ENCODE measurements around the gene STAG1. TPM values are rescaled to one million over a fixed set of nuclear protein-coding genes. Genes with fewer than 3 reads are reported as not detected.

Gene STAG1
- polyA plus RNA-seq, 3 donors, result 7.2 to 10.0 (median 7.5) TPM

GRCh38 chr3:136637176-136637575 is 115.0 kb downstream of the STAG1 start:
- Mint-ChIP-seq H3K36me3 (peaks cover 1 to 3% of the 10 kb centered on the region in 2 donors), H3K9me3 (peaks cover 0 to 6% (median 0%) of the 10 kb centered on the region in 7 donors), H3K4me1 (no peaks in the 10 kb centered on the region), H3K27me3 (ENCODE audit: low read depth in 3 of 3) (no peaks in the 10 kb centered on the region), H3K27ac (no peak overlapping the region), H3K4me3 (no peak overlapping the region)
- no peaks in the 10 kb centered on the region for H3K27me3 ChIP-seq (ENCODE audit: control insufficient read depth in 2 of 2, insufficient read depth in 2 of 2, low read length in 2 of 2)
- H3K27ac ChIP-seq (ENCODE audit: low read depth in 1 of 2, low read length in 2 of 2), result no peak overlapping the region
- WGBS (ENCODE audit: insufficient coverage), result no CpG with 5 or more reads among the region's 2 CpGs
- intact Hi-C loops (cut with micrococcal nuclease), result no loop called here
- no peaks in the 10 kb centered on the region for H3K9me3 ChIP-seq (replicated peaks in 1 of 2; ENCODE audit: control insufficient read depth in 1 of 2, insufficient read depth in 1 of 2, low read length in 2 of 2)
- H2AFZ ChIP-seq (ENCODE audit: insufficient read depth, low read depth, low read length, poor library complexity, severe bottlenecking), result no peak overlapping the region
- no peak overlapping the region for H3K9ac ChIP-seq (ENCODE audit: insufficient read depth, low read length, poor library complexity, severe bottlenecking)
- H4K20me1 ChIP-seq (ENCODE audit: insufficient read depth, low read length), result peaks cover 16% of the 10 kb centered on the region
- no peak for DNase-seq
- no peak overlapping the region for H3K4me2 ChIP-seq (replicated peaks; ENCODE audit: extremely low read depth, low read length, poor library complexity, severe bottlenecking)
- no peak for TF ChIP-seq CTCF (IDR thresholded peaks at IDR 0.05)
- no peaks in the 10 kb centered on the region for H3K36me3 ChIP-seq (replicated peaks in 1 of 2; ENCODE audit: control insufficient read depth in 1 of 2, insufficient read depth in 2 of 2, low read length in 2 of 2)
- H3K79me2 ChIP-seq (ENCODE audit: insufficient read depth, low read length), result peaks cover 93% of the 10 kb centered on the region
- no peak overlapping the region for H3K4me3 ChIP-seq (replicated peaks in 1 of 3; ENCODE audit: low read depth in 2 of 3, low read length in 3 of 3)
- no peaks in the 10 kb centered on the region for H3K4me1 ChIP-seq (ENCODE audit: control insufficient read depth in 1 of 2, insufficient read depth in 2 of 2, low read length in 2 of 2)

GRCh38 chr3:136634821-136635220 is 117.4 kb downstream of the STAG1 start:
- Mint-ChIP-seq H3K27me3 (ENCODE audit: low read depth in 3 of 3) (no peaks in the 10 kb centered on the region), H3K27ac (no peak overlapping the region), H3K9me3 (peaks cover 0 to 6% (median 0%) of the 10 kb centered on the region in 7 donors), H3K4me1 (no peaks in the 10 kb centered on the region), H3K4me3 (no peak overlapping the region), H3K36me3 (peaks cover 4 to 11% of the 10 kb centered on the region in 2 donors)
- no peaks in the 10 kb centered on the region for H3K4me1 ChIP-seq (ENCODE audit: control insufficient read depth in 1 of 2, insufficient read depth in 2 of 2, low read length in 2 of 2)
- H3K27ac ChIP-seq (ENCODE audit: low read depth in 1 of 2, low read length in 2 of 2), result no peak overlapping the region
- WGBS (ENCODE audit: insufficient coverage), result 100% methylated on average over 3 of the region's 4 CpGs
- no peak overlapping the region for H3K9ac ChIP-seq (ENCODE audit: insufficient read depth, low read length, poor library complexity, severe bottlenecking)
- peaks cover 93% of the 10 kb centered on the region for H3K79me2 ChIP-seq (ENCODE audit: insufficient read depth, low read length)
- H2AFZ ChIP-seq (ENCODE audit: insufficient read depth, low read depth, low read length, poor library complexity, severe bottlenecking), result no peak overlapping the region
- H4K20me1 ChIP-seq (ENCODE audit: insufficient read depth, low read length), result peaks cover 12% of the 10 kb centered on the region
- H3K4me2 ChIP-seq (replicated peaks; ENCODE audit: extremely low read depth, low read length, poor library complexity, severe bottlenecking), result no peak overlapping the region
- DNase-seq, result no peak
- no peaks in the 10 kb centered on the region for H3K27me3 ChIP-seq (ENCODE audit: control insufficient read depth in 2 of 2, insufficient read depth in 2 of 2, low read length in 2 of 2)
- H3K36me3 ChIP-seq (replicated peaks in 1 of 2; ENCODE audit: control insufficient read depth in 1 of 2, insufficient read depth in 2 of 2, low read length in 2 of 2), result peaks cover 0 to 2% of the 10 kb centered on the region in 2 donors
- intact Hi-C loops (cut with micrococcal nuclease), result loop anchor here in 1 of 2 donors (5.0 kb wide), 1 partner anchor 378 kb away; no protein-coding TSS in a partner anchor
- no peaks in the 10 kb centered on the region for H3K9me3 ChIP-seq (replicated peaks in 1 of 2; ENCODE audit: control insufficient read depth in 1 of 2, insufficient read depth in 1 of 2, low read length in 2 of 2)
- TF ChIP-seq CTCF (IDR thresholded peaks at IDR 0.05), result no peak
- no peak overlapping the region for H3K4me3 ChIP-seq (replicated peaks in 1 of 3; ENCODE audit: low read depth in 2 of 3, low read length in 3 of 3)

Data from CD14-positive monocyte (primary cell).